ENCODE measurements around the gene LRRC3.
"Not testable (repeated sequence)": the region's sequence is repeated elsewhere in the genome, so short reads cannot be mapped to it uniquely, and the experiment has no call there.

The LRRC3 gene

GRCh38 chr21:44459712-44460440 is 4.6 kb downstream of the LRRC3 start:
- DNase-seq, result no peak

- DNase-seq, result no peak
These were observed 5.1 kb downstream of the LRRC3 start for GRCh38 chr21:44460441-44460755.

- no peak for DNase-seq
These were observed 5.7 kb downstream of the LRRC3 start for GRCh38 chr21:44461005-44461404.

GRCh38 chr21:44461464-44462001 is 6.2 kb downstream of the LRRC3 start:
- DNase-seq, result no peak

GRCh38 chr21:44462086-44462833 is 7.0 kb downstream of the LRRC3 start:
- DNase-seq, result no peak

GRCh38 chr21:44462834-44463200 is 7.5 kb downstream of the LRRC3 start:
- no peak for DNase-seq

GRCh38 chr21:44463724-44464123 is 8.4 kb downstream of the LRRC3 start:
- no peak for DNase-seq

- DNase-seq, result no peak
These were observed 9.0 kb downstream of the LRRC3 start for GRCh38 chr21:44464351-44464750.

- no peak for DNase-seq
These were observed 11.1 kb downstream of the LRRC3 start for GRCh38 chr21:44466351-44466954.

GRCh38 chr21:44466996-44467858 is 11.9 kb downstream of the LRRC3 start:
- DNase-seq, result no peak

- no peak for DNase-seq
These were observed 12.5 kb downstream of the LRRC3 start for GRCh38 chr21:44467859-44468195.

GRCh38 chr21:44471341-44471740 is 16.0 kb downstream of the LRRC3 start:
- no peak for DNase-seq

- DNase-seq, result no peak
These were observed 16.7 kb downstream of the LRRC3 start for GRCh38 chr21:44471996-44472395.

GRCh38 chr21:44473915-44474555 is 18.7 kb downstream of the LRRC3 start:
- no peak for DNase-seq

- DNase-seq, result no peak
These were observed 20.0 kb downstream of the LRRC3 start for GRCh38 chr21:44475266-44475845.

GRCh38 chr21:44477131-44477530 is 21.8 kb downstream of the LRRC3 start:
- DNase-seq, result no peak

- DNase-seq, result no peak
These were observed 22.4 kb downstream of the LRRC3 start for GRCh38 chr21:44477712-44478111.

- no peak for DNase-seq
These were observed 23.0 kb downstream of the LRRC3 start for GRCh38 chr21:44478124-44478800.

- no peak for DNase-seq
These were observed 23.5 kb downstream of the LRRC3 start for GRCh38 chr21:44478801-44479167.

GRCh38 chr21:44479556-44480199 is 24.4 kb downstream of the LRRC3 start:
- DNase-seq, result not testable (repeated sequence)

All from cerebellar nuclear complex (tissue), 1 donor.